ENCODE data around the gene ZNF692.

DNA sequence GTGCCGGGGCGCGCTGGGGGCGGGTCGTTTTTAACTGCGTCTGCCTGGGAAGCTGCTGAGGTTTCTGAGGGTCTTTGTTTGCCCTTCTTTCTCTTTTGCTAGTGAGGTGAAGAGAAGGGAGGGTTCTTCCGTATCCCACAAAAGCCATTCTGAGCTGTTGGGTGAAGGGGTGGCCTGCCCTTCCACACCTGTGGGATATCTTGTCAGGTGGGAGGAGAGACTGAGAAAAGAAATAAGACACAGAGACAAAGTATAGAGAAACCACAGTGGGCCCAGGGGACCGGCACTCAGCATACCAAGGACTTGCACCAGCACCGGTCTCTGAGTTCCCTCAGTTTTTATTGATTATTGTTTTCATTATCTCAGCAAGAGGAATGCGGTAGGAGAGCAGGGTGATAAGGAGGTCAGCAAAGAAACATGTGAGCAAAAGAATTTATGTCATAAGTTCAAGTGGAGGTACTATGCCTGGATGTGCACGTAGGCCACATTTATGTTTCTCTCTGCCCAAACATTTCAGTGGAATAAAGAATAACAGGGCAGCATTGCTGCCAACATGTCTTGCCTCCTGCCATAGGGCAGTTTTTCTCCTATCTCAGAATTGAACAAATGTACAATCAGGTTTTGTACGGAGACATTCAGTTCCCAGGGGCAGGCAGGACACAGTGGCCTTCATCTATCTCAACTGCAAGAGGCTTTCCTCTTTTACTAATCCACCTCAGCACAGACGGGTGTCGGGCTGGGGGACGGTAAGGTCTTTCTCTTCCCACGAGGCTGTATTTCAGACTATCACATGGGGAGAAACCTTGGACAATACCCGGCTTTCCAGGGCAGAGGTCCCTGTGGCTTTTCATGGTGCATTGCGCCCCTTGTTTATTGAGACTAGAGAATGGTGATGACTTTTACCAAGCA, 48.1 kb upstream of the ZNF692 start:
- no peak for TF ChIP-seq CTCF (IDR thresholded peaks at IDR 0.05; ENCODE audit: insufficient read depth, low read length, poor library complexity, severe bottlenecking)
- TF ChIP-seq EZH2phosphoT487 (conservative IDR thresholded peaks at IDR 0.05; ENCODE audit: low read length) = no peak

All from SU-DHL-6 (cell line).